OCI-LY7 (cell line): Measurements from ENCODE around the gene LZTS2. TPM values are rescaled to one million over a fixed set of nuclear protein-coding genes. Genes with fewer than 3 reads are reported as not detected.

Experiments
- BruUV-seq: library from RNA; stranded (reverse); fragments of 400-500 nt; replicated peaks from 2 replicates; lab custom pipeline; 2021; lab: Mats Ljungman, UMichigan
- CTCF ChIA-PET: fragments of 300-600 bp; sonication (Branson Sonifier 250); formaldehyde crosslinking; loops from one replicate; lab custom pipeline; 2022; ENCODE audit warnings: antibody characterized with exemption; ENCODE audit not compliant: unreplicated experiment; lab: Charles Lee
- POLR2A ChIA-PET: fragments of 300-600 bp; sonication (Branson Sonifier 250); formaldehyde crosslinking; loops from one replicate; lab custom pipeline; 2022; ENCODE audit warnings: antibody characterized with exemption; lab: Charles Lee
- DNase-seq: peaks from one replicate; pipeline ENCODE4 v3.0.0-alpha.2; 2015; ENCODE audit warnings: low spot score
- H2AFZ ChIP-seq: fragments of 200-600 bp; sonication (generic), shearing (Covaris generic); 2 replicates; pipeline ENCODE4 v1.6.1; 2014; ENCODE audit warnings: mild to moderate bottlenecking, antibody characterized with exemption, low read length, moderate library complexity
- H3K27ac ChIP-seq: fragments of 200-600 bp; sonication (generic); 2 replicates; pipeline ENCODE4 v1.5.1; 2014; ENCODE audit warnings: mixed run types, low read depth, mild to moderate bottlenecking, moderate library complexity, low read length, inconsistent platforms; ENCODE audit not compliant: poor library complexity, severe bottlenecking
- H3K36me3 ChIP-seq: fragments of 200-600 bp; sonication (generic); 2 replicates; pipeline ENCODE4 v1.6.1; 2014; ENCODE audit warnings: mild to moderate bottlenecking, antibody characterized with exemption, low read length, moderate library complexity, mixed read lengths; ENCODE audit not compliant: insufficient read depth
- H3K4me1 ChIP-seq: fragments of 200-600 bp; sonication (generic); 2 replicates; pipeline ENCODE4 v1.5.1; 2014; ENCODE audit warnings: mild to moderate bottlenecking, low read length; ENCODE audit not compliant: insufficient read depth, poor library complexity, severe bottlenecking
- H3K4me2 ChIP-seq: fragments of 200-600 bp; sonication (generic); 2 replicates; pipeline ENCODE4 v1.6.1; 2014; ENCODE audit warnings: mild to moderate bottlenecking, low read length
- H3K4me3 ChIP-seq: fragments of 200-600 bp; sonication (generic); 2 replicates; pipeline ENCODE4 v1.5.1; 2014; ENCODE audit warnings: mild to moderate bottlenecking, low read depth, low read length; ENCODE audit not compliant: poor library complexity, severe bottlenecking
- H3K79me2 ChIP-seq: fragments of 200-600 bp; sonication (generic); 2 replicates; pipeline ENCODE4 v1.6.1; 2016; ENCODE audit warnings: low read depth, mild to moderate bottlenecking, low read length, moderate library complexity, mixed read lengths; ENCODE audit not compliant: insufficient read depth
- H3K9me2 ChIP-seq: fragments of 200-600 bp; sonication (generic); 2 replicates; pipeline ENCODE4 v1.6.1; 2016; ENCODE audit warnings: mild to moderate bottlenecking, low read length, mixed read lengths; ENCODE audit not compliant: insufficient read depth
- H3K9me3 ChIP-seq: fragments of 200-600 bp; sonication (generic); 2 replicates; pipeline ENCODE4 v1.6.1; 2014; ENCODE audit warnings: mild to moderate bottlenecking, mixed run types, low read length, mixed read lengths
- H4K20me1 ChIP-seq: fragments of 200-600 bp; sonication (generic); 2 replicates; pipeline ENCODE4 v1.6.1; 2014; ENCODE audit warnings: mild to moderate bottlenecking, antibody characterized with exemption, low read length, moderate library complexity, mixed read lengths; ENCODE audit not compliant: insufficient read depth
- EZH2phosphoT487 ChIP-seq: fragments of 200-600 bp; sonication (generic); IDR thresholded peaks from 2 replicates; pipeline ENCODE4 v1.6.1; 2018; ENCODE audit warnings: low read depth, borderline replicate concordance, mild to moderate bottlenecking, mixed run types, antibody characterized with exemption, low read length, moderate library complexity, mixed read lengths
- intact Hi-C: fragments of 100-400 bp; cut with micrococcal nuclease; formaldehyde crosslinking; loops from one replicate; pipeline ENCODE4 v1.10.0; 2022; ENCODE audit not compliant: unreplicated experiment
- total RNA-seq, 2 experiments: library from RNA; depleted of rRNA in 1 of 2; stranded (reverse); fragments of >200 nt in 1 of 2; shearing (Covaris generic) in 1 of 2; gene quantifications; 2 replicates each; pipeline ENCODE4 v1.2.3, GENCODE V29; 2014 to 2022
- TF ChIP-seq, protein P1 (sequence below): fragments of 200-600 bp; sonication (generic); conservative IDR thresholded peaks from 2 replicates; pipeline ENCODE4 v1.5.1; 2014; ENCODE audit warnings: mild to moderate bottlenecking, antibody characterized with exemption, low read length, moderate library complexity, mixed read lengths

The LZTS2 gene
- total RNA-seq, 2 experiments from 2014 or later = 13.6 to 20.3 TPM

DNA sequence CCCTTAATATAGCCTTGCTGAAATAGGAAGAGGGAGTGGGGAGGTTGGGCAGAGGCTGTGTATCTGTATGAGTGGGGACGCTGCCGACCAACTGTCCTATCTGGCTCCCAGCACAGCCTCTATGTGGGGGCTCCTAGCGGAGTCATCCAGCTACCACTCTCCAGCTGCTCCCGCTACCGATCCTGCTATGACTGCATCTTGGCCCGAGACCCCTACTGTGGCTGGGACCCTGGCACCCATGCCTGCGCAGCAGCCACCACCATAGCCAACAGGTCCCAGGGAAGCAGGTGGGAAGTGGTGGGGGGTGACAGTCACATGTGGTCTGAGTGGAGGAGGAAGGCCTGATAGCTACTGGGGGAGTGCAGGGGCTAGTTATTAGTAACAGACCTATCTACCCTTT lies 18.9 kb upstream of the LZTS2 start:
- CTCF ChIA-PET = interaction anchor here (0.8 kb wide), 1 partner anchor 11 kb away, joined by 3 read pairs; the partner anchor contains the start of gene SEMA4G
- BruUV-seq = no TSS peak

DNA sequence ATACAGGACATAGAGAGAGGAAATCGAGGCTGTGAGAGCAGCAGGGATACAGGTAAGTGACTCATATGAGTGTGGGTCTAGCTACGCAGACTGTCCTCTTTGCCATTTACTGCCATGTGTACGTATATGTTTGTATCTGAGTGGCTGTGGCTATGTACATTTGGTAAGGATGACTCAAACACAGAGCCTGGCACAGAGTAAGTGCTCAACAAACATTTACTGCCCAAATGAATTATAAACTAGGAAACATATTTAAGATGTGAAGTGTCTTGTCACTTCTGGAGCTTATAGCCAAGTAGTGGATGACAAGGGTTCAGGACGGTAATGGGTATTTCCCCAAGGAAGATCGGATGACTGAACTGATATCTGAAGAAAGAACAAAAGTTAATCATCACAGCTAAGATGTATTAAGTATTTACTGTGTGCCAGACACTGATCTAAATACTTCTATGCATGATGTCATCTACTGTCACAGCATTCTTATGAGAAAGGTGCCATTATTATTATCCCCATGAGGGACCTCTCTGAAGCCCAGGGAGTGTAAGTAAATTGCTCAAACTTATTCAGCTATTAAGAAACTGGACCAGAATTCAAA lies 18.3 kb upstream of the LZTS2 start:
- no peaks in the 10 kb centered on the region for H4K20me1 ChIP-seq
- no peaks in the 10 kb centered on the region for H3K9me3 ChIP-seq
- H3K9me2 ChIP-seq = no peaks in the 10 kb centered on the region
- BruUV-seq = no TSS peak
- no peak overlapping the region for H2AFZ ChIP-seq
- ChIA-PET CTCF (interaction anchor here (0.8 kb wide), 1 partner anchor 12 kb away, joined by 3 read pairs; the partner anchor contains the start of gene SEMA4G), POLR2A (no interaction called here)
- no peak overlapping the region for H3K4me3 ChIP-seq
- peaks cover 6% of the 10 kb centered on the region; the same call in 1 of the 2 replicates for H3K79me2 ChIP-seq
- DNase-seq = no peak
- H3K36me3 ChIP-seq = no peaks in the 10 kb centered on the region; the same call in 1 of the 2 replicates
- no peak overlapping the region for H3K27ac ChIP-seq
- intact Hi-C loops = no loop called here
- TF ChIP-seq, protein P1, sequence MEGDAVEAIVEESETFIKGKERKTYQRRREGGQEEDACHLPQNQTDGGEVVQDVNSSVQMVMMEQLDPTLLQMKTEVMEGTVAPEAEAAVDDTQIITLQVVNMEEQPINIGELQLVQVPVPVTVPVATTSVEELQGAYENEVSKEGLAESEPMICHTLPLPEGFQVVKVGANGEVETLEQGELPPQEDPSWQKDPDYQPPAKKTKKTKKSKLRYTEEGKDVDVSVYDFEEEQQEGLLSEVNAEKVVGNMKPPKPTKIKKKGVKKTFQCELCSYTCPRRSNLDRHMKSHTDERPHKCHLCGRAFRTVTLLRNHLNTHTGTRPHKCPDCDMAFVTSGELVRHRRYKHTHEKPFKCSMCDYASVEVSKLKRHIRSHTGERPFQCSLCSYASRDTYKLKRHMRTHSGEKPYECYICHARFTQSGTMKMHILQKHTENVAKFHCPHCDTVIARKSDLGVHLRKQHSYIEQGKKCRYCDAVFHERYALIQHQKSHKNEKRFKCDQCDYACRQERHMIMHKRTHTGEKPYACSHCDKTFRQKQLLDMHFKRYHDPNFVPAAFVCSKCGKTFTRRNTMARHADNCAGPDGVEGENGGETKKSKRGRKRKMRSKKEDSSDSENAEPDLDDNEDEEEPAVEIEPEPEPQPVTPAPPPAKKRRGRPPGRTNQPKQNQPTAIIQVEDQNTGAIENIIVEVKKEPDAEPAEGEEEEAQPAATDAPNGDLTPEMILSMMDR = no peak
- TF ChIP-seq EZH2phosphoT487 = no peak
- no peak overlapping the region for H3K4me2 ChIP-seq
- H3K4me1 ChIP-seq = peaks cover 11% of the 10 kb centered on the region

More for the DNA sequence above, 18.9 kb upstream of the LZTS2 start:
- TF ChIP-seq EZH2phosphoT487 = no peak
- TF ChIP-seq, protein P1 = no peak
- H4K20me1 ChIP-seq = no peaks in the 10 kb centered on the region
- no peaks in the 10 kb centered on the region for H3K9me2 ChIP-seq
- H3K36me3 ChIP-seq = no peaks in the 10 kb centered on the region; the same call in 1 of the 2 replicates
- no peak overlapping the region for H2AFZ ChIP-seq
- POLR2A ChIA-PET = no interaction called here
- no peak for DNase-seq
- H3K27ac ChIP-seq = no peak overlapping the region
- peaks cover 6% of the 10 kb centered on the region for H3K4me1 ChIP-seq
- no peaks in the 10 kb centered on the region for H3K9me3 ChIP-seq
- H3K79me2 ChIP-seq = peaks cover under 1% of the 10 kb centered on the region; the same call in 1 of the 2 replicates
- H3K4me2 ChIP-seq = no peak overlapping the region
- H3K4me3 ChIP-seq = no peak overlapping the region
- intact Hi-C loops = no loop called here
